Measurements from ENCODE around the gene C2CD2. TPM values are rescaled to one million over a fixed set of nuclear protein-coding genes. Genes with fewer than 3 reads are reported as not detected.

C2CD2 gene
- total RNA-seq, 1 donor from 2014 or later = 9.5 TPM

DNA sequence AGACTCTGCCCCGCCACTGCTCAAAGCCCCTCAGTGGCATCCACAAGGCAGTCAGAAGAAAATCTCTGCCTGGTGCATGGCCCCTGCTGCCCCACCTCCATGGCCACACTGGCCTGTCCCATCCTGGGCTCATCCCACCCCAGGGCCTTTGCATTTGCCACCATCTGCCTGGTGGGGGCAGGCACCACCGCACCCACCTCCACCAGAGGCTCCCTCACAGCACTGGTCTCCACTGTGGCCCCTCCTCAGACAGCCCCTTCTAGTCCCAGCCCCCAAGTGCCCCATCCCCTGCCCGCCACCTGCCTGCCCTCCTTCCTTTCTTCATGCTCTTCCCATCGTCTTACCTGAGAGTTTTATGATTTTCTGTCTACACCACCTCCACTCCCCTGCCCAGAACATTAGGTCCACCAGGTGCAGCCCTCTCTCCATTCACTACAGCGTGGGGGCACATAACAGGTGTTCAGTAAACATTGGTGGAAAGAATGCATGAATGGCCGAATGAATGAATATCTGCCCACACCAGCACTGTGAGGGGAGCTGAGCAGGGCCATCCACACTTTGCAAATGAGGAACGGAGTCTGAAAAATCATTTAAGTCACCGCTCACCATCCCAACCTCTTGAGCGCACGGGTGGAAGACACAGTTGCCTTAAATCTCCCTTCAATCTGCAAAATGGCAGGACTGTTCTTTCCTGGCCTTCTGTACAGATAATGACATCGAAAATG is 76.7 kb downstream of the C2CD2 start:
- Mint-ChIP-seq H3K27ac (no peak overlapping the region), H3K4me3 (peak overlapping the region; percentile 91), H3K9me3 (no peaks in the 10 kb centered on the region), H3K4me1 (ENCODE audit: low read depth) (peaks cover 26% of the 10 kb centered on the region), H3K36me3 (ENCODE audit: low read depth) (peaks cover 8% of the 10 kb centered on the region), H3K27me3 (ENCODE audit: insufficient read depth) (no peaks in the 10 kb centered on the region)
- intact Hi-C loops (cut with micrococcal nuclease) = loop anchor here (5.0 kb wide), 2 partner anchors 125 to 185 kb away; no protein-coding TSS in a partner anchor
- no peak for DNase-seq (ENCODE audit: low spot score)

DNA sequence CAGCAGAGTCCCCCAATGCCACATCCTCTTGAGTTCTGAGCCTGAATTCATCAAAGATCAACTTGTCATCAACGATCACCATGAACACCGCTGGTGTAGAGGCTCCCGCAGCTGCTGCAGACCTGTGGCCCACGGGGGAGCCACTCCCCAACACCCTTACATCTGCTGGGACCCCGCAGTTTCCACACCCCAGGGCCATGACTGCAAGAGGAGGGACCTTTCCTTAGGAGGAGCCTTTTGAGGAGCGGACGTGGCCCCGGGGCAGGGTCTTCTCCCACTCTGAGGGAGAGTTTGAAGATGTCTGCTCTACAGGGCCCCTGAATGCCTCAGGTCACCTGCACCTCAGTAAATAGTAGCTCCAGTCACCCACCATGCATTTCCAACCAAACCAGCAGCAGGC is 77.4 kb downstream of the C2CD2 start:
- intact Hi-C loops (cut with micrococcal nuclease) = loop anchor here (5.0 kb wide), 2 partner anchors 126 to 186 kb away; no protein-coding TSS in a partner anchor
- H3K4me1 Mint-ChIP-seq (ENCODE audit: low read depth) = peaks cover 26% of the 10 kb centered on the region

DNA sequence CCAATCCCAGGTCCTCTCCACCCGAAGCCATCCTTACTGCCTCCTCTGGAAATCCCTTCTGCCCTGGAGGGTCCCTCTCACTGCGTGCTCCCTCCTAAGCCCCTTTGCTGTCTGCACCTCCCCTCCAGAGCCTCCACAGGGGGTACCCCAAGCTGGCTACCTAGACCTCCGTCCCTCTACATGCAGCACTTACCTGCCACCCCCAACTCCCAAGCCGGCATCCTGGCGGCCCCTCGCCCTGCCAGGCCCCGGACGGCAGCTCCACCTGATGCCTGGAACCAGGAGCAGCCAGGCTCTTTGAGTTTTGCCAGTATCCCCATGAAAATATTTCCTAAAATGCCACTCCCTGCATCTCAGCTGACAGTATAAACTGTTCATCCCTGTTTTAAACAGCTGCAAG is 78.7 kb downstream of the C2CD2 start:
- Mint-ChIP-seq H3K4me3 (no peak overlapping the region), H3K27me3 (ENCODE audit: insufficient read depth) (no peaks in the 10 kb centered on the region), H3K36me3 (ENCODE audit: low read depth) (peaks cover 8% of the 10 kb centered on the region), H3K4me1 (ENCODE audit: low read depth) (peaks cover 26% of the 10 kb centered on the region), H3K9me3 (no peaks in the 10 kb centered on the region), H3K27ac (no peak overlapping the region)
- intact Hi-C loops (cut with micrococcal nuclease) = loop anchor here (5.0 kb wide), 2 partner anchors 127 to 187 kb away; no protein-coding TSS in a partner anchor
- no peak for DNase-seq (ENCODE audit: low spot score)

More for the DNA sequence above, 77.4 kb downstream of the C2CD2 start:
- Mint-ChIP-seq H3K4me3 (peak overlapping the region; percentile 91), H3K27me3 (ENCODE audit: insufficient read depth) (no peaks in the 10 kb centered on the region), H3K27ac (no peak overlapping the region), H3K36me3 (ENCODE audit: low read depth) (peaks cover 8% of the 10 kb centered on the region), H3K9me3 (no peaks in the 10 kb centered on the region)
- no peak for DNase-seq (ENCODE audit: low spot score)

DNA sequence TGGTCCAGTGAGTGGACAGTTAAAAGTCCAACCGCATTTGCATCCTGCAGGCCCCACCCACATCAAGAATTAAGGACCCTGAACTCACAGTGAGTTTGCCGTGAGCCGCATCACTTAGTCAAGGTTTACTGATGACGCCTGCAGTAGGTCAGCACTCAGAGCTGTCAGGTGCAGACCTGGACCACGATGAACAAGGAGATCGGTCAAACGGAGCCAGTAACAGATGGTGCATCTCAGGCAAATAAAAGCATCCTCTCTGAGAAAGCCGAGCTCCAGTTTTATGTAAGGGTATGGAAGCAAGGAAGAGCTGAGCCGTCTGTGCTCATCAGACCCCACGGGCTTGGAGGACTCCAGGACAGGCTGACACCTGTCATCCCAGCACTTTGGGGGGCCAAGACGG is 79.2 kb downstream of the C2CD2 start:
- H3K36me3 Mint-ChIP-seq (ENCODE audit: low read depth) = peaks cover 7% of the 10 kb centered on the region
- no peak overlapping the region for H3K27ac Mint-ChIP-seq
- peaks cover 22% of the 10 kb centered on the region for H3K4me1 Mint-ChIP-seq (ENCODE audit: low read depth)
- no peak for DNase-seq (ENCODE audit: low spot score)
- intact Hi-C loops (cut with micrococcal nuclease) = loop anchor here (5.0 kb wide), 2 partner anchors 128 to 188 kb away; no protein-coding TSS in a partner anchor
- H3K9me3 Mint-ChIP-seq = no peaks in the 10 kb centered on the region
- H3K4me3 Mint-ChIP-seq = no peak overlapping the region
- no peaks in the 10 kb centered on the region for H3K27me3 Mint-ChIP-seq (ENCODE audit: insufficient read depth)

DNA sequence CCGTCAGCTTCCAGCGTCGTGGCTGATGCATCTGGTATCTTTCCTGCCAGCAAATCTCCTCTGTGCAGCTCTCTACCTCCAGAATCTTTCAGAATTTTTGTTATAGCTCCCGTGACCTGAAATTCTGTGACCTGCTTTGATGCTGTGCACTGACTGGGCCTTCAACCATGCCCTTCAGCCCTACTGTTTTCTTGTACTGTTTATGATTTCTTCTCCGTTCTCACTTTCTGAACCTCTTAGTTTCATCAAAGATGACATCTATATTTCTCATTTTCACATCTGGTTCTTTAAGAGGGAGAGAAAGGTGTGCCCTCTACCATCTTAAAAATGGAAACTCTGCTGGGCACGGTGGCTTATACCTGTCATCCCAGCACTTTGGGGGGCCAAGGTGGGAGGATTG is 80.4 kb downstream of the C2CD2 start:
- no peaks in the 10 kb centered on the region for H3K9me3 Mint-ChIP-seq
- H3K4me1 Mint-ChIP-seq (ENCODE audit: low read depth) = peaks cover 21% of the 10 kb centered on the region
- H3K4me3 Mint-ChIP-seq = no peak overlapping the region
- intact Hi-C loops (cut with micrococcal nuclease) = no loop called here
- DNase-seq (ENCODE audit: low spot score) = no peak
- peaks cover 7% of the 10 kb centered on the region for H3K36me3 Mint-ChIP-seq (ENCODE audit: low read depth)
- no peaks in the 10 kb centered on the region for H3K27me3 Mint-ChIP-seq (ENCODE audit: insufficient read depth)
- no peak overlapping the region for H3K27ac Mint-ChIP-seq

DNA sequence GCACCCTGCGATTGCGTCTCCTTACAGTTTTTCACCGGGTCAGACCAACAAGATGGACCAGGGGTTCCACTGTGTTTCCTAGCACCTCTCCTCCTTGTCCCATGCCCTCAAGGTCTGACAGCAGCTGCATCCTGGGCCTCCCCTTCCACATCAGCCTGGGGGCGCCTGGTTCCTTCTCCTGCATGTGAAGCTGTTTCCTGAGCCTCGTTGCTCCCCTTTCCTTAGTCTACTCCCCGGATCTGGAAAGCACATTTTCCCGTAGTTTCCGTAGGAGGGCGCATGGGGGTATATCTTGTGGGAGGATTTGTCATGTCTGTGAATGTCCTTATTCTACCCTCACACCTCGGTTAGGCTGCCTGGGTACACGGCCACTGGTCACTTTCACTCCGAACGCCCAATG is 80.8 kb downstream of the C2CD2 start:
- Mint-ChIP-seq H3K36me3 (ENCODE audit: low read depth) (peaks cover 7% of the 10 kb centered on the region), H3K9me3 (no peaks in the 10 kb centered on the region), H3K4me1 (ENCODE audit: low read depth) (peaks cover 19% of the 10 kb centered on the region), H3K27me3 (ENCODE audit: insufficient read depth) (no peaks in the 10 kb centered on the region), H3K27ac (no peak overlapping the region), H3K4me3 (no peak overlapping the region)
- no peak for DNase-seq (ENCODE audit: low spot score)
- intact Hi-C loops (cut with micrococcal nuclease) = no loop called here

DNA sequence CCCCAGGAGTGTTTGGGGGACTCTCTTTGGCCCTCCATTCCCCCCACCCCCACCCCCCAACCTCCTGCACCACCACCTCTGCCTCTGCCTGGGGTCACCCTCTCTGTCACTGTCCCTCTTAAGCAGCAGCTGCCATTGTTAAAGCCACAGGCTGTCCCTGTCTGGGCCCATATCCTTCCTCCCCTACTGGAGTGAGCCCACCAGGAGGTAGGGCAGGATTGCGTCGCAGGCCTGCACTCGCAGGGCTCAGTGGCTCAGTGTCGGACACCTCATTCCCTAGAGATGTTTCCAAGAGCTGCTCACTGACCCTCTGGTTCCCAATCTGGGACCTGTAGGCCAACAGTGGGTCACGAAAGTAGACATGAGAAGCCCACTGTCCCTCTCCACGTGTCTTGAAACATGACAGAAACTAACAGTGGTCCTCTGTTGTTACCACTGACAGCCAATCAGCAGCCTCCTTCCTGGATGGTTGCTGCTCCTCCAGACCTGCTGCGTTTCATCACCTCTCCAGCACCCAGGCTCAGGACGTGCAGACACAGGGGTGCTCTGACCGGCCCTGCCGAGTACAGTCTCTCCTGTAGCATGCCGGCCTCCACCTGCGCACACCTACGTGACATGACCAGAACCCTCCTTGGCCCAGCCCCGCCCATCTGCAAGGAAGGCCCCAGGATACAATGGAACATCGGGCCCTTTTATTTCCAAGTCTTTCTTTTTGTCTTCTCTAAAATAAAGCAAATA is 82.4 kb downstream of the C2CD2 start:
- intact Hi-C loops (cut with micrococcal nuclease) = no loop called here
- no peaks in the 10 kb centered on the region for H3K9me3 Mint-ChIP-seq
- no peak overlapping the region for H3K4me3 Mint-ChIP-seq
- H3K27ac Mint-ChIP-seq = no peak overlapping the region
- no peaks in the 10 kb centered on the region for H3K27me3 Mint-ChIP-seq (ENCODE audit: insufficient read depth)
- peaks cover 4% of the 10 kb centered on the region for H3K4me1 Mint-ChIP-seq (ENCODE audit: low read depth)
- no peak for DNase-seq (ENCODE audit: low spot score)
- peaks cover 7% of the 10 kb centered on the region for H3K36me3 Mint-ChIP-seq (ENCODE audit: low read depth)

DNA sequence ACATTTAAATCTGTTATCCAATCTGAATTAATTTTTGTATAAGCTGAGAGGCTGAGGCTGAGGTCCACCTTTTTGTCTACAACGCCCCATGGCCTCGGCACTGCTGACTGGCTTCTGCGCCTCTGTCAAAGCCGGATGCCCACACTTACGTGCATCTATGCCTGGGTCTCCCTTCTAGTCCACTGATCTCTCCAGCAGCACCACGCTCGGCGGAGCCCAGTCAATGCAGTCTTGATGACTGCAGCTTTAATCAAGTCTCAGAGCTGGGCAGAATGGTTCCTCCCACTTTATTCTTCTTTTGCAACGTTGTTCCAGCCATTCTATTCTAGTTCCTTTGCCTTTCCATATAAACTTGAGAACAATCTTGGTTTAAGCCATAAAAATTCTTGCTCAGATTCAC is 84.0 kb downstream of the C2CD2 start:
- Mint-ChIP-seq H3K27ac (no peak overlapping the region), H3K4me3 (no peak overlapping the region), H3K36me3 (ENCODE audit: low read depth) (peaks cover 7% of the 10 kb centered on the region), H3K4me1 (ENCODE audit: low read depth) (peaks cover 13% of the 10 kb centered on the region), H3K9me3 (no peaks in the 10 kb centered on the region), H3K27me3 (ENCODE audit: insufficient read depth) (no peaks in the 10 kb centered on the region)
- DNase-seq (ENCODE audit: low spot score) = no peak
- intact Hi-C loops (cut with micrococcal nuclease) = no loop called here

DNA sequence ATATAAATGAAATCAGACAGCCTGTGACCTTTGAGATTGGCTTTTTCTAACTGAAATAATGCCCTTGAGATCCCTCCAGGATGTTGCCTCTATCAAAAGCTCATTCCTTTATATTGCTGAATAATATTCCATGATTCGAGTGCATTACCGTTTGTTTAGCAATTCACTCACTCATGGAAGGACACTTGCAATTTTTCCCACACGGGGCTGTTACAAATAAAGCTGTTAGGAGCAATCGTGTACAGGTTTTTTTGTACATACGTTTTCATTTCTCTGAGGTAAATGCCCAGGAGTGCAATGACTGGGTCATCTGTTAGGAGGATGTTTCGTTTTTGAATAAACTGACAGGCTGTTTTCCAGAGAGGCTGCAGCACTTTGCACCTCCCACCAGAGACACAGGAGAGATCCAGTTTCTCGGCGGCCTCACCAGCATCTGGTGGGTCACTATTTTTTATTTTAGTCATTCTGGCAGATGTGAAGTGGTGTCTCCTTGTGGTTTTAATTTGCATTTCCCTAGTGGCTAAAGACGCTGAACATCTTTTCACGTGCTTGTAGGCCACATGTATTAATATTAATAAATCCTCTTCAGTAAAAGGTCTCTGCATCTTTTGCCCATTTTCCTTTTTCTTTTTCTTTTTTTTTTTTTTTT is 85.6 kb downstream of the C2CD2 start:
- H3K9me3 Mint-ChIP-seq = no peaks in the 10 kb centered on the region
- no peak overlapping the region for H3K4me3 Mint-ChIP-seq
- intact Hi-C loops (cut with micrococcal nuclease) = no loop called here

DNA sequence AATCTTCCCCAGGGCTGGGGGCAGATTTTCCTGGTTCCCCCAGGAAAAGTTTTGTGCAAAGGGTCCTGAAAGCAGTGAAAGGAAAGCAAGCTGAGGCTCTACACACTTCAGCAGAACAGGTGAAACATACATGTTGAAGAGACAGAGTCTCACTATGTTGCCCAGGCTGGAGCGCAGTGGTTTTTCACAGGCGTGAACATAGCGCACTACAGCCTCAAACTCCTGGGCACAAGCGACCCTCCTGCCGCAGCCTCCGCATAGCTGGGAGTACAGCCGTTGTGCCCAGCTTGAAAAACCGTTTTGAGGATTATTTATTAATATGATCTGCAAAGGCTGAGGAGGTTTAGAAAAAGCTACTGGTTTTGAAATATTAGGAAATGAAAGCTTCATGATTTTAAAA is 86.5 kb downstream of the C2CD2 start:
- Mint-ChIP-seq H3K36me3 (ENCODE audit: low read depth) (no peaks in the 10 kb centered on the region), H3K27me3 (ENCODE audit: insufficient read depth) (no peaks in the 10 kb centered on the region), H3K4me3 (no peak overlapping the region), H3K4me1 (ENCODE audit: low read depth) (peaks cover 18% of the 10 kb centered on the region), H3K9me3 (no peaks in the 10 kb centered on the region), H3K27ac (no peak overlapping the region)
- no peak for DNase-seq (ENCODE audit: low spot score)
- intact Hi-C loops (cut with micrococcal nuclease) = no loop called here

More for the DNA sequence above, 85.6 kb downstream of the C2CD2 start:
- peaks cover 3% of the 10 kb centered on the region for H3K36me3 Mint-ChIP-seq (ENCODE audit: low read depth)
- DNase-seq (ENCODE audit: low spot score) = no peak
- H3K27me3 Mint-ChIP-seq (ENCODE audit: insufficient read depth) = no peaks in the 10 kb centered on the region
- peaks cover 16% of the 10 kb centered on the region for H3K4me1 Mint-ChIP-seq (ENCODE audit: low read depth)
- H3K27ac Mint-ChIP-seq = no peak overlapping the region

DNA sequence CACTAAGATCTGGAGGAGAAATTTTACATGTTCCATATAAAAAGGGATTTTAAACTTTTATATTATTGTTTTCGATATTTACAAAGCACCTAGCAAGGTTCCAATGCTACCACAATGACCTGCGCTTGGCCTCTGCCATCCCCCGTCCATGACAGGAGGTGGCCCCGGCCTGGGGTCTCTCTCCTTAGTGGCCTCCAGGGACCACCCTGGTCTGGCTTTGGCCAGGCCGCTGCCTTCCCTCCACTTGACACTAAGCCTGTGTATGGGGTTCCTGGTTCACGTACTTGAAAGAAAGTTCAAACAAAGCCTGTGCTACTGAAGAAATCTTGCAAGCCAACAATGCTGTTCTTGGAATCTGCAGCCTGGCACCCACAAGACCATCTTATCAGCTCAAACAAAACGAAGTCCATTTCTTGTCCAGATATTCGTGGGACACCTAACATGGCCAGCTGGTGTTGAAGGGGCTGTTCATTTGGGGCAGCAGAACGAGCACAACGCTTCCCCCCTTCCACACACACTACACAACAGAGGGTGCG is 87.5 kb downstream of the C2CD2 start:
- no peak overlapping the region for H3K4me3 Mint-ChIP-seq
- H3K27ac Mint-ChIP-seq = no peak overlapping the region
- no peaks in the 10 kb centered on the region for H3K36me3 Mint-ChIP-seq (ENCODE audit: low read depth)
- DNase-seq (ENCODE audit: low spot score) = no peak
- intact Hi-C loops (cut with micrococcal nuclease) = no loop called here
- H3K9me3 Mint-ChIP-seq = no peaks in the 10 kb centered on the region
- no peaks in the 10 kb centered on the region for H3K27me3 Mint-ChIP-seq (ENCODE audit: insufficient read depth)
- H3K4me1 Mint-ChIP-seq (ENCODE audit: low read depth) = peaks cover 18% of the 10 kb centered on the region

DNA sequence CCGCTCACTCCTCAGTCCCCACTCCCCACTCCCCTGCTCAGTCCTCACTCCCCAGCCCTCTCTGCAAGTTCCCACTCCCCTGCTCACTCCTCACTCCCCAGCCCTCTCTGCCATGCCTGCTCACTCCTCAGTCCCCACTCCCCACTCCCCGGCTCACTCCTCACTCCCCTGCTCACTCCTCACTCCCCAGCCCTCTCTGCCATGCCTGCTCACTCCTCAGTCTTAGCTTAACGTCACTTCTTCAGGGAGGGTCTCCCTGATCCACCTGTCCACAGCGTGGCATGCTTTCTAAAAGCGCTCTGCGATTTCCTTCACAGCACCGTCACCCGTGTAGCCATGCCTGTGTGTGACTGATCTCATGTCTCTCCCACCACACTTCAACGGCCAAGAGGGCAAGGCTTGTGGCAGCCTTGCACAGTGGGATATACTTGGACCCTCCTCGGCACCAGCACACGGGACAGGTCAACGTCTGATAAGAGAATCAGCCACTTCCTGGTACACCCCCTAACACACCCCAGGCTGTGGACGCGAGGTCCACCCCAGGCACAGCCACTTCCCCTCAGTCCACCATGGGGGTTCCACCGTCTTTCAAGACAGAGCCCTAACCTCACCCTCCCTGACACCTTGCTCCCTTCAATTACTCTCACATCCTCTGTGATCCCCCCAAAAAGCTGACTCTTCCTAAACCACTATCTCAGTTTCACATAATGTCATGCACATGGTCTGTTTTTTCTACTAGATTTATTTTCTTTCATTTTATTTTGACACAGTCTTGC is 88.6 kb downstream of the C2CD2 start:
- peak overlapping the region; percentile 53 for H3K27ac Mint-ChIP-seq
- intact Hi-C loops (cut with micrococcal nuclease) = no loop called here
- H3K27me3 Mint-ChIP-seq (ENCODE audit: insufficient read depth) = no peaks in the 10 kb centered on the region
- no peak for DNase-seq (ENCODE audit: low spot score)
- H3K9me3 Mint-ChIP-seq = no peaks in the 10 kb centered on the region
- peaks cover 18% of the 10 kb centered on the region for H3K4me1 Mint-ChIP-seq (ENCODE audit: low read depth)
- no peaks in the 10 kb centered on the region for H3K36me3 Mint-ChIP-seq (ENCODE audit: low read depth)
- H3K4me3 Mint-ChIP-seq = no peak overlapping the region

All from activated T-helper 1 cell treated with anti-CD3 and anti-CD28 coated beads, Interleukin-12 subunit alpha, Interleukin-12 subunit beta, Interleukin-2, Interleukin-4 antibody, amounts not matched to agents 30 ng/mL and 10 ng/mL and 1 ng/mL, durations not matched to agents 14 hours and 24 hours and 36 hours (primary cell).